Choroid plexus epithelial cell (primary cell): ENCODE results near the gene PISD.
"Not testable (repeated sequence)": the region's sequence is repeated elsewhere in the genome, so short reads cannot be mapped to it uniquely, and the experiment has no call there.

Source experiments
- DNase-seq: peaks from one replicate; pipeline ENCODE4 v3.0.0-alpha.2; 2010; ENCODE audit warnings: low read depth
- H3K4me3 ChIP-seq: 2 replicates; pipeline ENCODE4 v1.5.1; 2011; ENCODE audit warnings: low read depth, mild to moderate bottlenecking, control low read depth, low read length, moderate library complexity
- CTCF ChIP-seq: conservative IDR thresholded peaks from 2 replicates; pipeline ENCODE4 v1.5.1; 2011; ENCODE audit warnings: low read depth, mild to moderate bottlenecking, control low read depth, inconsistent platforms, low read length, moderate library complexity

The PISD gene

DNA sequence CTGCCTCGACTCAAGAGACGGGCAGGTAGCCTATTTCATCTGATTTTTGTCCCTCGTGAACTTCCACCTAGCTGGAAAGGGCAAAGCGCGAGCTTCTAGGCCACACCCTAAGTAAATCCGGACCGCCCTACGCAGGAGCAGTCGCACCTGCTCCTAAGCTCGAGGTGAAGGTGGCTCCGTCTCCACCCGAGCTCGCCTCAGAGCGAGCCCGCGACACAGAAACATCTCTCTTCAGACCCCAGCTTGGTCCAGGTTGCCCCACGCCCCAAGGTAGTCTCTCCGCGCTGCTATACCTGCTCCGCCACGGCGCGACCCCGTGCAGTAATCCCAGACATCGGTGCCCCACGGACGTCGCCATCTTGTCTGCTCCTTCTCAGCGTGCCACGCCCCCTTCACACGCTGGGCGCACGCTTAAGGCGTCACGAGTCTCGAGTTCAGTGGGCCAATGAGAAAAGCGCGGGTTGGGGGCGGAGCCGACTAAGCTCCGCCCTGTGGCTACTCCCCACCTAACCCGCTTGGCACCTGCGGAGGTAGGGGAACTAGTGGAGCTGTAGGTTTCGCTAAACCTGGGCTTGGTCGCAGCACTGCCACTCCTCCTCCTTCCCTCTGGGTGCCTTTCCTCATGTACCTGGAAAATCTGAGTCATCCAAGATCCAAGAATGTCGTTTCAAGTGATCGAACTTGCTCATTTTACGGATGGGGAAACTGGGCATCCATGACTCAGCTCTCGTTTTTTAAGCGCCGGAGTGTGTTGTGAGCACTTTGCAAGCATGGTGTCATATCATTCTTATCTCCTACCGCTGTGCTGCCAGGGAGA is at the start of gene PISD:
TSS of gene PISD (minus strand) at position 365 of the 817 bp plus-strand sequence. CDS start at position 358, 7 bp downstream.
- peak within 1 kb of the TSS; percentile 98 for H3K4me3 ChIP-seq
- peak; percentile 96 for DNase-seq
- no peak for TF ChIP-seq CTCF

DNA sequence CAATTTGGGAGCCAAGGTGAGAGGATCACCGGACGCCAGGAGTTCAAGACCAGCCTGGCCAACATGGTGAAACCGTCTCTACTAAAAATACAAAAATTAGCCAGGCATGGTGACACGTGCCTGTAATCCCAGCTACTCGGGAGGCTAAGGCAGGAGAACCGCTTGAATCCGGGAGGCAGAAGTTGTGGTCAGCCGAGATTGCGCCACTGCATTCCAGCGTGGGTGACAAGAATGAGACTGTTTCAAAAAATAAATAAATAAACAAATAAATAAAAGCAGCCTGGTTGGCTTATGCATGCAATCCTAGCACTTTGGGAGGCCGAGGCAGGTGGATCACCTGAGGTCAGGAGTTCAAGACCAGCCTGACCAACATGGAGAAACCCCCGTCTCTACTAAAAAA is 49.2 kb upstream of the PISD start:
- H3K4me3 ChIP-seq, result not testable (repeated sequence)
- DNase-seq, result peak; percentile 35

DNA sequence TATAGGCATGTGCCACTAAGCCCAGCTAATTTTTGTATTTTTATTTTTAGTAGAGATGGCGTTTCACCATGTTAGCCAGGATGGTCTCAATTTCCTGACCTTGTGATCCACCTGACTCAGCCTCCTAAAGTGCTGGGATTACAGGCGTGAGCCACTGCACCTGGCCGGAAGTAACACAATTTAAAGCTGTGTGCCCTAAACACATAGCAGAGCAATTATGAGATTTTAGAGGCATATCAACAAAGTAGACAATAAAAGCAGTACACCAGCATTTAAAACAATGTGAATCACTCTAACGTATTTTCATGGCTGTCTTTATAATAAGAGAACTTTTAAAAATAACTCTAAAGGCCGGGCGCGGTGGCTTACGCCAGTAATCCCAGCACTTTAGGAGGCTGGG is 45.5 kb upstream of the PISD start:
- no peak for DNase-seq
- H3K4me3 ChIP-seq, result no peak overlapping the region
- TF ChIP-seq CTCF, result no peak

GRCh38 chr22:31695423-31695822 is 33.4 kb upstream of the PISD start:
- no peak for TF ChIP-seq CTCF
- DNase-seq, result peak; percentile 48
- H3K4me3 ChIP-seq, result no peak overlapping the region

DNA sequence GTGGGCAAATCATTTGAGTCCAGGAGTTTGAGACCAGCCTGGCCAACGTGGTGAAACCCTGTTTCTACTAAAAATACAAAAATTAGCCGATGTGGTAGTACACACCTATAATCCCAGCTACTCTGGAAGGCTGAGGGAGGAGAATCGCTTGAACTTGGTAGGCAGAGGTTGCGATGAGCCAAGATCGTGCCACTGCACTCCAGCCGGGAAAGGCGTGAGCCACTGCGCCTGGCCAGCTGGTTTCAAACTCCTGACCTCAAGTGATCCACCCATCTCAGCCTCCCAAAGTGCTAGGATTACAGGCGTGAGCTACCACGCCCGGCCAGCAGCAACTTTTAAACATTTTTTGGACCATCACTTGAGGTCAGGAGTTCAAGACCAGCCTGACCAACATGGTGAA is 32.0 kb upstream of the PISD start:
- not testable (repeated sequence) for DNase-seq, H3K4me3 ChIP-seq

GRCh38 chr22:31692186-31692886 is 30.3 kb upstream of the PISD start:
- peak; percentile 81 for DNase-seq
- H3K4me3 ChIP-seq, result no peak overlapping the region
- TF ChIP-seq CTCF, result no peak

DNA sequence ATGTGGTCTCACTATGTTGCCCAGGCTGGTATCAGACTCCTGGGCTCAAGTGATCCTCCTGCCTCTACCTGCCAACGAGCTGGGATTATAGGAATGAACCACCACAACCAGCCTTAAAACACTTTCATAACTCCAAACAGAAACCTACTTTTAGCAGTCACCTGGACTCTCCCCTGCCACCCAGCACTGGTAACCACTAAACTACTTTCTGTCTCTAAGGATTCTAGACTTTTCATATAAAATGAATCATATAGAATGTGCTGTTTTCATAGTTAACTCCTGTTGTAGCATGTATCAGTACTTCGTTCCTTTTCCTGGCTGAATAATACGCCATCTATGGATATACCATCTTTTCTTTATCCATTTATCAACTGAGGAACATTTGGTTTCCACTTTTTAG is 29.4 kb upstream of the PISD start:
- no peak overlapping the region for H3K4me3 ChIP-seq
- TF ChIP-seq CTCF, result no peak
- no peak for DNase-seq
